Measurements from ENCODE around the gene EMC6.

EMC6 gene

GRCh38 chr17:3708366-3708765, 39.8 kb downstream of the EMC6 start:
- DNase-seq (ENCODE audit: low read depth, low spot score): no peak

- no peak for DNase-seq (ENCODE audit: low read depth, low spot score)
Measured at GRCh38 chr17:3710951-3711383, 42.4 kb downstream of the EMC6 start.

- DNase-seq (ENCODE audit: low read depth, low spot score): no peak
Measured at GRCh38 chr17:3712811-3713463, 44.3 kb downstream of the EMC6 start.

- no peak for DNase-seq (ENCODE audit: low read depth, low spot score)
Measured at GRCh38 chr17:3715296-3715695, 46.7 kb downstream of the EMC6 start.

GRCh38 chr17:3718201-3718600, 49.6 kb downstream of the EMC6 start:
- DNase-seq (ENCODE audit: low read depth, low spot score): no peak

- DNase-seq (ENCODE audit: low read depth, low spot score): no peak
Measured at GRCh38 chr17:3719265-3719664, 50.7 kb downstream of the EMC6 start.

All from smooth muscle cell of the brain vasculature (primary cell).